Effector memory CD4-positive, alpha-beta T cell (primary cell): ENCODE data around the gene PRRX1.

ENCODE experiments used
- DNase-seq, 3 donors: peaks; one replicate each; pipeline ENCODE4 v3.0.0-alpha.2; 2020
- H3K27ac ChIP-seq: 2 replicates; pipeline ENCODE4 v1.7.0; 2013; ENCODE audit warnings: mild to moderate bottlenecking, low read length, moderate library complexity; ENCODE audit not compliant: insufficient read depth, poor library complexity, severe bottlenecking
- H3K27me3 ChIP-seq: replicated peaks from 2 replicates; pipeline ENCODE4 v1.7.0; 2013; ENCODE audit warnings: mild to moderate bottlenecking, low read length; ENCODE audit not compliant: insufficient read depth, control insufficient read depth, poor library complexity, severe bottlenecking
- H3K36me3 ChIP-seq: 2 replicates; pipeline ENCODE4 v1.7.0; 2013; ENCODE audit warnings: mild to moderate bottlenecking, low read length, moderate library complexity; ENCODE audit not compliant: control insufficient read depth, insufficient read depth
- H3K4me1 ChIP-seq: 2 replicates; pipeline ENCODE4 v1.7.0; 2013; ENCODE audit warnings: low read length, mild to moderate bottlenecking; ENCODE audit not compliant: control insufficient read depth, insufficient read depth, poor library complexity, severe bottlenecking
- H3K4me3 ChIP-seq: 2 replicates; pipeline ENCODE4 v1.7.0; 2013; ENCODE audit warnings: low read length, low read depth, mild to moderate bottlenecking; ENCODE audit not compliant: insufficient read depth, poor library complexity, severe bottlenecking
- H3K9me3 ChIP-seq: 2 replicates; pipeline ENCODE4 v1.7.0; 2013; ENCODE audit warnings: mild to moderate bottlenecking, low read length, moderate library complexity; ENCODE audit not compliant: control insufficient read depth

Gene PRRX1

DNA sequence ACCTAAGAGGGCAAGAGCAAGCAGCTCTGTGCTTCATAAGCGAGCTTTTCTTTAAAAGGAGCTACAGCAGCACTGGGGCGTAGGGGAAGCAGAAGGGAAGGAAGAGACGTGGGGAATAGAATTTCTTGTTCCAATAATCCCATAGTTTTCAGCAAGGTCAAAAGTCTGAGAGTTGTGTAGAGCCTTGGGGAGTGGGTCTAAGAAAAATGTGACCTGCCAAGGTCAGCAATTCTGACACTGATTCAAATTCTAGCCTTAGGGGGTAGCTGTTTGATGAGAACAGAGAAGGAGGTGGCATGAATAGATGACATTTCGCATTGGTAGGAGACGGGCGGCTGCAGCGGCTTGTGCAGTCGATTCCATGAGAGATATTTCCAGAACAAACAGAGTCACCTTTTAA is 22.4 kb downstream of the PRRX1 start:
- H3K27ac ChIP-seq = no peak overlapping the region
- no peaks in the 10 kb centered on the region for H3K27me3 ChIP-seq
- H3K4me1 ChIP-seq = no peaks in the 10 kb centered on the region
- no peaks in the 10 kb centered on the region for H3K9me3 ChIP-seq
- H3K36me3 ChIP-seq = no peaks in the 10 kb centered on the region
- no peak overlapping the region for H3K4me3 ChIP-seq
- DNase-seq = no peak

DNA sequence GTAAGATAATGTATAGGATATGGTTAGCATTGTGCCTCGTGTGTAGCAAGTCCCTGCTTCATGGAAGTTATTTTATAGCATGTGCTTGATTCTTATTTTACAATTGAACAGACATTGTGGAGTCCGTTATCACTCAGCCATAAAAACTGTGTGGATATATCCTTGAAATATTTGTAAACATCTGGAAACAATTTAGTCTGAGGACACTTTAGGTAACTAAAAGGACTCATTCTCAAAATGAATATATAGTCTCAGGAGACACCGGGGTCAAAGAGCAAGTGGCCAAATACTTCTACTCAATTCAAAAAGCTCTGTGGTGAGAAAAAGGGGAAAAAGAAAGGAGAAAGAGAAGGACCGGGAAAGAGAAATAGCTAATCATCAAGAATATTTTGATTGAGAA is 23.7 kb downstream of the PRRX1 start:
- Histone ChIP-seq H3K4me1 (no peaks in the 10 kb centered on the region), H3K9me3 (no peaks in the 10 kb centered on the region), H3K4me3 (no peak overlapping the region), H3K27me3 (no peaks in the 10 kb centered on the region), H3K36me3 (no peaks in the 10 kb centered on the region), H3K27ac (no peak overlapping the region)
- DNase-seq = no peak

DNA sequence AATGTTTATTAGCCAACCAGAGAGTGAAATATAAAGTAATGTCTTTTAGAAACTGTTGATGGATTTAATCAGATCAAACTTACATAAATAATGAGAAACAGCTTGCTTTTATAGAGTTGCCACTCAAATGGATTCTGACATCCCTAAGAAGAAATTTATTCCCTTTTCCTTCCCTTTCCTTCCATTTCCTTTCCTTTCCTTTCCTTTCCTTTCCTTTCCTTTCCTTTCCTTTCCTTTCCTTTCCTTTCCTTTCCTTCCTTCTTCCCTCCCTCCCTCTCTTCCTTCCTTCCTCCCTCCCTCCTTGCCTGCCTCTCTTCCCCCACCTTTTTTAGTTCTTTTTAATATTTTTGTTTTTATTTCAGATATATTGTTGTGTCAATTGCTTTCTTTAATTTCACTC is 27.3 kb downstream of the PRRX1 start:
- no peaks in the 10 kb centered on the region for H3K4me1 ChIP-seq
- H3K27ac ChIP-seq = no peak overlapping the region
- no peaks in the 10 kb centered on the region for H3K27me3 ChIP-seq
- H3K4me3 ChIP-seq = no peak overlapping the region
- no peaks in the 10 kb centered on the region for H3K9me3 ChIP-seq
- H3K36me3 ChIP-seq = no peaks in the 10 kb centered on the region
- DNase-seq = no peak

DNA sequence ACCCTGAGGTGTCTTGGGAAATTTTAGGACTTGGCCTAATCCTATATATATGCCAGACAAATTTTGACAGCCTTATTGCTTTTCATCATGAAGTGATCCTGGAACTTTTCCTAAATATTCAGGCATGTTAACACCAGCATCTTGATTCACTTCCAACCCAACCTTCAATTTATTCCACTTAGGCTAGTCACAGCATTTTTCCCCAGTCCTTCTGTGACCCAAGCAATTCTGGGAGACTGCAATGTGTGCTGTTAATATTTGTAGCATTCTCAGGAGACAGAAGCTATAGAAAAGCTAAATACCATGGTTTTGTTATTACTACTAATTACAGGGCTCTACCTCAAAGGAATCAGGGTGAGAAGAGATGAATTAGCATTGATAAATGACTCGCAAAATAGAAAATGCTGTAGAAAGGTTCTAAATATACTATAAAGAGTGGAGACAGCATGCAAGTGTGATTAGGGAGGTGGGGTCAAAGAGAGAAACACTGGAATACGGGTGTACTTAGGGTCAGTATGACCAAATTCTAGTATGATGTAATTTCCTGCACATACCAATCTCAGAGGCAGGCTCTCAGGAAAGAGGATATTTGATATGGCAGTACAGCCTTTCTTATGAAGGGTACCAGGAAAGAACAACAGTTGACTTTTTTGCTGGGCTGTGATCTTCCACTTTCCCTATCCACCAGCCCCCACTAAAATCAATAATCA is 29.1 kb downstream of the PRRX1 start:
- no peaks in the 10 kb centered on the region for H3K9me3 ChIP-seq
- no peak for DNase-seq
- H3K4me1 ChIP-seq = no peaks in the 10 kb centered on the region
- no peak overlapping the region for H3K4me3 ChIP-seq
- H3K27me3 ChIP-seq = no peaks in the 10 kb centered on the region
- no peaks in the 10 kb centered on the region for H3K36me3 ChIP-seq
- no peak overlapping the region for H3K27ac ChIP-seq

DNA sequence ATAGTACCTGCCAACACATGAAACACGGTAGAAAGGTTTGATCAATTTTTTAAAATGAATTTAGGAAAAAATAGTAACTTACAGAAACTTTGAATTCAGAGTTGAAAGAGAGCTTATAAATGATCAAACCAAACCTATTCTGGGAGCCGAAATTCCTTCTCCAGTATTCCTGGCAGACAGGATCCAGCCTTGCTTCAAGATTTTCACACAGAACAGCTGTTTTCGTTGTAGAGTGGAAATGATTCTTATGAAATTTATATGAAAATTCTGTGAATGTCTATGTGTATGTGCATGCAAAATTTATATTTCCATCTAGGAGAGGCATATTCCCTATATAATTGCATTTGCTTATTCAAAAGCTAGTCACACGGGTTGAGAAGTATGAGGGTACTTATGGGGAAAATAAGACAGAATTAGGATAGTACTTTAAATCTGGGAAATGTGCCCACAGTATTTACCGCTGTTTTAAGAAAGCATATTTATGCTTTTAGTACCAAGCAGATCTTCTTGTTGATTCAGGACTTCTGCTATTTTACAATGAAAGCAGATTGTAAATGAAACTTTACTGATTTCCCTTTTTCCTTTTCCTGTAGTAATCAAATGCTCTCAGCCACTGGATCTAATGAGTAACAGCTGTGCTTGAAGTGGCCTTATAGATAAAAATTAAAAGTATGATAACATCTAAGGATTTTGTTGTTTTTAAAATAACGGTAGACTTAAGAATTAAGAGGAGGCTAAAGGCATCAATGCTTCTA is 30.4 kb downstream of the PRRX1 start:
- H3K4me1 ChIP-seq = no peaks in the 10 kb centered on the region
- H3K27ac ChIP-seq = no peak overlapping the region

DNA sequence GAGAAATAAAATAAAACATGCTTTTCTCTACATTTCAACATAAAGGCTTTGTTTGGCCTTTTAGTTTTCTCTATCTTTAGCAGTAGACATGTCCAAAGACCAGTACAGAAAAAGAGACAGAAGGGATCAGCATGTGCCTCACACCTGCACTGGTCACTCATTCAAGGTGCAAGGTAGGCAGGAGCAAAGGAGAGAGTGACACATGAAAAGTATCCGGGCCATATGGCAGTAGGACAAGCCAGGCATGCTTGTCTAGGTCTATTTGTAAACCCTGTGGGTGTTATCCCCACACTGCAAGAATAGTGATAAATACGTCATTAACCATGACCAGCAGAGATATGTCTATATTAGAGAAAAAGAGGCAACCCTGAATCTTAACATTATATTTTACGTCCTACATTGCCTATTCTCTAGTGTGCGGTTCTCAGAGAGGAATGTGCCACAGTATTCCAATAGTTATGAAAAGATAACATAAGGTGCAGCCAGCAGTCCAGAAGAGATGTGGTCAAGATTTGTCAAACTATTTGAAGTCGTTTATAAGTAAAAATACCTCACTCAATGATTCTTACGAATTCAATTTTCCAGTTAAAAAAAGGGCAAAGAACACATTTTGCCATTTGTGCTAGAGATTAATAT is 32.1 kb downstream of the PRRX1 start:
- Histone ChIP-seq H3K4me3 (no peak overlapping the region), H3K4me1 (no peaks in the 10 kb centered on the region), H3K36me3 (no peaks in the 10 kb centered on the region), H3K9me3 (no peaks in the 10 kb centered on the region), H3K27ac (no peak overlapping the region), H3K27me3 (no peaks in the 10 kb centered on the region)
- no peak for DNase-seq

More for the DNA sequence above, 30.4 kb downstream of the PRRX1 start:
- DNase-seq = no peak
- Histone ChIP-seq H3K36me3 (no peaks in the 10 kb centered on the region), H3K4me3 (no peak overlapping the region), H3K27me3 (no peaks in the 10 kb centered on the region), H3K9me3 (no peaks in the 10 kb centered on the region)

DNA sequence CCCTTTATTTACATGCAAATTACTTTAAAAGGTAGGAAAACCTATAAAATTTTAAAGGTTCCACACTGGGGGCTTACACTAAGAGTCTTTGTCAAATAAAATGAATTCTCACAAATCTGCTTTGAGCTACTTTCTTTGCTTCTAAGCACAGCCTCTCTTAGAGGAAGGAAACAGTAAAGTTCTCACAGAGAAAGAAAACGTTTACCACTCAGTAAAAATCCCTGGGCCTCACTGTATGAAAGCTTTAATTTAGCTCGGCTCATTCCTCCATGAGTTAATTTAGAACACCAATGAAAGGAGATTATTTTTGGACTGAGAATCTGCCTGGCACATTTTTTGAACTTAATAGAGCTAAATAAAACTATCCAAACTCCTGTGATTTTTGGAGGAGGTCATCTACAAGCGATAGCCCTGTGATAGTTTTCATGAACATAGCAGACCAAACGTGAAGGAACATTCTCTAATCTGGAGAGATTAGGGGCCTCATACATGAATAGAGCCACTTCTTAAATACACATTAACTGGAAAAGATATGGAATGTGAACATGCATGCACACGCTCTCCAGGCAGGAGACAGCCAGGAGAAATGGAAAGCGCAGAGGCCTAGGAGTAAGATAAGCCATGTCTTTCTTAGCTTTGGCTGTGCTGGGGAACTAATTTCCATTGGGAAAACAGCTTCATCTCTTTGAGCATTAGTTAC is 32.8 kb downstream of the PRRX1 start:
- no peaks in the 10 kb centered on the region for H3K36me3 ChIP-seq
- H3K27ac ChIP-seq = no peak overlapping the region
- no peak overlapping the region for H3K4me3 ChIP-seq
- no peaks in the 10 kb centered on the region for H3K27me3 ChIP-seq
- H3K9me3 ChIP-seq = no peaks in the 10 kb centered on the region
- H3K4me1 ChIP-seq = no peaks in the 10 kb centered on the region
- DNase-seq = no peak

DNA sequence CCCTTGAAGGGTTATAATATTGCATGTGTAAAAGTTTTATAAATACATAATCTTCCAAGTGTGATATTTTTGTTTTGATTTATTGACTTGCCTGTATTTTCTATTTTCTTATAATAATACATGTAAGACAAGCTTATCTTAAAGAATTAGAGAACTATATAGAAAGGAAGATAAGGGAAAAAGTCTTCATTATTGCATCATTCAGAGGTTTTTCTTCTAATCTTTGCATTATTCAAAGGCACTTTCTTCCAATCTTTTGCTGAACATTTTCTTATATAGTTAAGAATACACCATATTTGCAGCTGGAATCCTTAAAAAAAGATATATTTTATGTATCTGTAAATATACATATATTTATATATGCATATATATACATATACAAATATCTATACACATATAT is 33.4 kb downstream of the PRRX1 start:
- H3K27ac ChIP-seq = no peak overlapping the region
- no peaks in the 10 kb centered on the region for H3K36me3 ChIP-seq

DNA sequence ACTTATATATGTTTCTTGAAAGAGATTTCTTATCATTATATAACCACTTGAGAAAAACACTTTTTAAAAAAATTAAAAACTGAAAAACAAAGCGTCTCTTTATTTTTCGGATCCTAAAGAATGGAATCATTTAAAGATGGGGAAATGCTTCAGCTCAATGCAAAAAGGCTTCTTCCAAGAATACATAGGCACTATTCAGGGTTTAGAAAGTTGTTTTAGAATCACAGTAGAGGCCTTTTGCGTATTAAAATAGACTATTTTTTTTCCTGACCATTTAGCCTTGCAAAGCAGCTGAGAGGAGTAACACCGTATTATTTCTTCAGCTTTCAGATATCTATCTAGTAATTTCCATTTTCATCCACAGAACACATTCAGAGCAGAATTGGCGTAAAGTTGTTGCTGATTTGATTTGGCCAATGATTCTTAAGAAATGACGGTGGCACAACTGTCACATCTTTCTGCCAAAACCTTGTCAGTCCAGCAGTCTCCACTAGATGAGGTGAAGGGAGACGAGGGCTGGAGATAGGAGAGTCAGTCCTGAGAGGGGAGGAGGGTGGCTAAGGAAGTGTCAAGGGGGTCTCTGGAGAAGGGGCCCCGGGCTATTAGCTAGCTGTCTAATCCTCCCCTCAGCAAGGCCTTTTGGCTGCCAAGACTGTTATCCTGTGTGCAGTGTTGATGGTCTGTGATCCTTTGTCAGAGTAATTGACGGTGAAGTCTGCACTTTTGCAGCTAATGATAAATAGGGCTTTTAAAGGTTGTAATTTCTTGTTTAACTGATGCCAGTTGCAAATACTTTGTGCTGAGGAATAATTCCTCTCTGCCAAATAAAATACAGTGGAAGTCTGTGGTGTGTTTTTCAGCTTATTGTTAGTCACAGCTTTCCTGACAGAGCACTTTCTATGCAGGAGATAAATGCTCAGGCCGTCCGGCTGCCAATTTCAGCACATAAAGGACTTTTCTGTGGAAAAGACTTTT is 34.7 kb downstream of the PRRX1 start:
- H3K4me3 ChIP-seq = no peak overlapping the region
- H3K27me3 ChIP-seq = no peaks in the 10 kb centered on the region
- no peak overlapping the region for H3K27ac ChIP-seq
- H3K36me3 ChIP-seq = no peaks in the 10 kb centered on the region
- H3K4me1 ChIP-seq = no peaks in the 10 kb centered on the region
- DNase-seq = no peak
- H3K9me3 ChIP-seq = no peaks in the 10 kb centered on the region

More for the DNA sequence above, 33.4 kb downstream of the PRRX1 start:
- no peak for DNase-seq
- Histone ChIP-seq H3K4me1 (no peaks in the 10 kb centered on the region), H3K27me3 (no peaks in the 10 kb centered on the region), H3K4me3 (no peak overlapping the region), H3K9me3 (no peaks in the 10 kb centered on the region)
